Heart right ventricle (tissue), 16 donors: ENCODE results near the gene JADE2. TPM values are rescaled to one million over a fixed set of nuclear protein-coding genes. Genes with fewer than 3 reads are reported as not detected.
A peak's percentile ranks its signal among the peaks of the same experiment; 100 is the strongest.

Experiments
- ATAC-seq, 8 donors: fragments of 200-7000 bp; cut with Tn5 transposase; one replicate each; pipeline ENCODE4 v1.9.1; 2020; ENCODE audit warnings: mild to moderate bottlenecking in 8 of 8, moderate library complexity in 8 of 8, moderate number of reproducible peaks in 1 of 8
- DNase-seq, 2 donors: peaks; one replicate each; pipeline ENCODE4 v3.0.0-alpha.2; 2020
- H3K27ac ChIP-seq, 10 donors: fragments of 200-600 bp; sonication (generic) in 2 of 10; one replicate each; pipeline versions ENCODE4 v1.5.0 to v1.8.0; 2020 to 2022; ENCODE audit warnings: mild to moderate bottlenecking in 3 of 10
- H3K27me3 ChIP-seq, 7 donors: fragments of 200-600 bp; one replicate each; pipeline ENCODE4 v1.8.0; 2021 to 2022; ENCODE audit warnings: mild to moderate bottlenecking in 2 of 7
- H3K36me3 ChIP-seq, 9 donors: fragments of 200-600 bp; sonication (generic) in 1 of 9; one replicate each; pipeline versions ENCODE4 v1.5.0 to v1.8.0; 2020 to 2022; ENCODE audit warnings: mild to moderate bottlenecking in 2 of 9
- H3K4me1 ChIP-seq, 9 donors: fragments of 200-600 bp; sonication (generic) in 1 of 9; one replicate each; pipeline versions ENCODE4 v1.5.0 to v1.8.0; 2020 to 2022; ENCODE audit warnings: mild to moderate bottlenecking in 4 of 9
- H3K4me3 ChIP-seq, 10 donors: fragments of 200-600 bp; sonication (generic) in 2 of 10; one replicate each; pipeline versions ENCODE4 v1.5.0 to v1.8.0; 2020 to 2022; ENCODE audit warnings: mild to moderate bottlenecking in 7 of 10, moderate library complexity in 2 of 10
- H3K9me3 ChIP-seq, 11 donors: fragments of 200-600 bp in 10 of 11; sonication (generic) in 2 of 11; one replicate each; pipeline versions ENCODE4 v1.5.0 to v1.8.0; 2013 to 2022; ENCODE audit warnings: mild to moderate bottlenecking in 2 of 11, control low read depth in 1 of 11, moderate library complexity in 1 of 11
- CTCF ChIP-seq, 9 donors: fragments of 200-600 bp; sonication (generic) in 2 of 9; IDR thresholded peaks; one replicate each; pipeline versions ENCODE4 v1.5.0 to v1.8.0; 2021 to 2022; ENCODE audit warnings: antibody characterized with exemption in 9 of 9, mild to moderate bottlenecking in 5 of 9, moderate library complexity in 1 of 9
- WGBS, 2 donors: extraction: QIAGEN DNeasy Blood & Tissue Kit; methylation state at CpG; one replicate each; pipeline ENCODE4 v1.1.7; 2013; ENCODE audit warnings: inconsistent platforms in 1 of 2; 5-methylcytosine and 5-hydroxymethylcytosine counted together
- intact Hi-C, 10 donors: fragments of 100-400 bp; cut with DNase I; formaldehyde crosslinking; loops; one replicate each; pipeline versions ENCODE4 v1.11.1 to v1.14.2; 2022
- polyA plus RNA-seq, 2 donors: library from polyadenylated mRNA; stranded (reverse); fragments of 200-250 nt; gene quantifications; one replicate each; pipeline ENCODE4 v1.2.3, GENCODE V29; 2013
- total RNA-seq, 10 donors: library from RNA; stranded (reverse); fragmentation: NEBNext Ultra II Directional in 3 of 10; extraction: Animal tissue kit (Norgen Biotek cat#: 25700) in 3 of 10; gene quantifications; one replicate each; pipeline versions ENCODE4 v1.2.1 to v1.2.4, GENCODE V29; 2021 to 2023
- donor health status: Arrhythmogenic right ventricular cardiomyopathy.
- donor health status: ischemic (EF 13 %, LVEDD 7.1; RV severe dilation, severe dysfunction).
- donor health status: healthy with polysubstance abuse.
- donor health status: DM: no; HTN: yes; CAD: no.
- donor health status: DM: no; HTN: no; CAD: no.
- donor health status: ischemic (EF 25% LVEDD 6.9; RV normal size, moderate dysfunction).
- donor health status: ischemic (EF 25% LVEDD 5.7; RV mildly dilated, moderate dysfunction).
- donor health status: healthy.
- donor health status: DM: yes; HTN: yes; CAD: no.
- donor health status: Ischemic cardiomyopathy.
- donor health status: ischemic (EF 35%, LVEDD 5.7; RV mildly dilated, moderate dysfunction).
- donor health status: nonischemic (EF 11% LVEDD 7.7; RV severe dilation, severe dysfunction).
- donor health status: DM: yes; HTN: yes; CAD: no.
- donor health status: PGD.
- donor health status: ischemic (EF 29% LVEDD 5.4; RV normal size, mild dysfunction).
- donor health status: nonischemic (EF 23%, LVEDD 6.1; RV moderate dilation, normal function).

The JADE2 gene
- total and polyA plus RNA-seq, 12 donors = 5.4 to 38.5 (median 23.9) TPM

GRCh38 chr5:134509308-134510040, 16.0 kb upstream of the JADE2 start:
- 88 to 89% methylated on average over 13 of the region's 13 CpGs for WGBS, 2 donors
- intact Hi-C loops = loop anchor here in 5 of 10 donors (5.0 to 10.0 kb wide), 3 partner anchors 42 to 97 kb away; partner anchors contain the start of gene CDKN2AIPNL (in 3 of the 5)
- Histone ChIP-seq H3K4me1 (peaks cover 8 to 42% (median 33%) of the 10 kb centered on the region in 9 donors), H3K4me3 (no peak overlapping the region), H3K27me3 (no peaks in the 10 kb centered on the region), H3K27ac (no peak overlapping the region), H3K36me3 (no peaks in the 10 kb centered on the region), H3K9me3 (no peaks in the 10 kb centered on the region)
- DNase-seq (no peak), ATAC-seq (no peak)
- TF ChIP-seq CTCF (IDR thresholded peaks at IDR 0.05) = no peak

GRCh38 chr5:134510970-134511795, 14.3 kb upstream of the JADE2 start:
- no peaks in the 10 kb centered on the region for H3K36me3 ChIP-seq
- 72 to 77% methylated on average over 9 of the region's 9 CpGs for WGBS, 2 donors
- DNase-seq (no peak), ATAC-seq (no peak)
- no peaks in the 10 kb centered on the region for H3K9me3 ChIP-seq
- no peak for TF ChIP-seq CTCF (IDR thresholded peaks at IDR 0.05)
- H3K4me3 ChIP-seq = no peak overlapping the region
- no peaks in the 10 kb centered on the region for H3K27me3 ChIP-seq
- peaks cover 4 to 30% (median 25%) of the 10 kb centered on the region in 9 donors for H3K4me1 ChIP-seq
- peak overlapping the region in 9 of 10 donors; percentile 19 to 79 (median 60) for H3K27ac ChIP-seq
- intact Hi-C loops = loop anchor here in 2 of 10 donors (5.0 to 10.0 kb wide), 3 partner anchors 44 to 99 kb away; partner anchors contain the start of gene CDKN2AIPNL (in 1 of the 2)

- 48 to 61% methylated on average over 7 of the region's 7 CpGs for WGBS, 2 donors
- intact Hi-C loops = loop anchor here in 2 of 10 donors (5.0 to 10.0 kb wide), 3 partner anchors 45 to 100 kb away; partner anchors contain the start of gene CDKN2AIPNL (in 1 of the 2)
- H3K27ac ChIP-seq = peak overlapping the region in 9 of 10 donors; percentile 19 to 79 (median 60)
These were observed 13.4 kb upstream of the JADE2 start for GRCh38 chr5:134511796-134512660.

More at GRCh38 chr5:134511796-134512660, 13.4 kb upstream of the JADE2 start:
- no peaks in the 10 kb centered on the region for H3K9me3 ChIP-seq
- ATAC-seq = peak; percentile 77 to 92 (median 88)
- H3K27me3 ChIP-seq = no peaks in the 10 kb centered on the region
- peak in 7 of 9 donors; percentile 14 to 46 (median 38) for TF ChIP-seq CTCF (IDR thresholded peaks at IDR 0.05)
- peak; percentile 71 to 74 for DNase-seq
- H3K4me1 ChIP-seq = peaks cover 4 to 21% (median 17%) of the 10 kb centered on the region in 9 donors
- H3K36me3 ChIP-seq = no peaks in the 10 kb centered on the region
- H3K4me3 ChIP-seq = no peak overlapping the region
